GM21576 (cell line): ENCODE data around the gene POU2F1.
A peak's percentile ranks its signal among the peaks of the same experiment; 100 is the strongest.
"Not testable (repeated sequence)": the region's sequence is repeated elsewhere in the genome, so short reads cannot be mapped to it uniquely, and the experiment has no call there.

Experiments
- ATAC-seq: cut with Tn5 transposase; IDR thresholded peaks from one replicate; pipeline ENCODE4 v1.9.1; 2021; ENCODE audit warnings: mild to moderate bottlenecking, moderate library complexity; ENCODE audit not compliant: unreplicated experiment

Gene POU2F1

DNA sequence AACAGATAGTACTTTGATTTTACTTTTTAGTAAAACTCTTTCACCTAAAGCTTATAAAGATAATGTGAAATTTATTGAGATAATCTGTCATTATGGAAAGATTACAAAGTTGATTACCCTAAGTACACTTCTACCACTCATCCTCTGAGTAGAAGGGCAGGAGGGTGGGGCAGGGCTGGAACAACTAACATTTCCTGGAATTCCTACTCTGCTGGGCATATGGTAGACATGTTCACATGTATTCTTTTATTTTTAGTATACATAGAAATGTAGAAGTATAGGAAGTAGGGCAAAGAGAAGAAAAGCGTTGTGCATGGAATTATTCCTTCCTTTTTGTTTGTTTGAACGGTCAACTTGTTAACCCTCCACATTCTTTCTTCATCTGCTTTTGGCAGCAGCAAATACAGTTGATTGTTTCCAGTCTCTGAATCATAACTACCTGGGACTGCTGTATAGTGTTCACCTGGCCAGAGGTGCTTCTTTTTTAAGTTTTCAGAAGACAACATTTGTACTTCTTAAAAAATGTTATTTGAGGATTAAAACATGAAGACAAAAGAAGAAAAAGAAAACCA lies 85.1 kb downstream of the POU2F1 start:
- no peak for ATAC-seq

DNA sequence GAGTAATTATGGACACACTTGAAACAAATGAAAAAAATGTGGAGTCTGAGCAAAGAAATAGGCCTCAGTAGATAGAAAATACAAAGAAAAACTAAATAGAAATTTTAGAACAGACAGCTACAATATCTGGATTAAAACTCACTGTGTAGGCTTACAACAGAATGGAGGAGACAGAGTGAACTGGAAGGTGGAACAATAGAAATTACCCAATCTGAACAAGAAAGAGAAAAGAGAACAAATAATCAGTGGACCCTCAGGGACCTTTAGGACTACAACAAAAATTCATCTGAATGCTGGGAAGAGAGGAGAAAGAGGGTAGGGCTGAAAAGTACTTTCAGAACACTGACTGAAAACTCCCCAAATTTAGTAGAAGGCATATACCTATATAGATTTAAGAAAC lies 90.0 kb downstream of the POU2F1 start:
- no peak for ATAC-seq

DNA sequence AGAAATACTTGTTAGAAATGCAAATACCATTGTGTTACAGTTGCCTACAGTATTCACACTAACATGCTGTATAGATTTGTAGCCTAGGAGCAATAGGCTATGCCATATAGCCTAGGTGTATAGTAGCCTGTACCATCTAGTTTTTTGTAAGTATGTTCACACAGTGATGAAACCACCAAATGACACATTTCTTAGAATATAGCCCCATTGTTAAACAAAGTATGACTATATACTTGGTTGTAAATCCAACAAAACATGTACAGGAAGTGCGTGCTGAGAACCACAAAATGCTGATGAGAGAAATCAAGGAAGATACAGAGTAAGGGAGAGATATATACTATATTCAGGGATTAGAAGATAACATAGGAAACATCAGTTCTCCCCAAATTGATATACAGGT lies 92.2 kb downstream of the POU2F1 start:
- ATAC-seq = no peak

DNA sequence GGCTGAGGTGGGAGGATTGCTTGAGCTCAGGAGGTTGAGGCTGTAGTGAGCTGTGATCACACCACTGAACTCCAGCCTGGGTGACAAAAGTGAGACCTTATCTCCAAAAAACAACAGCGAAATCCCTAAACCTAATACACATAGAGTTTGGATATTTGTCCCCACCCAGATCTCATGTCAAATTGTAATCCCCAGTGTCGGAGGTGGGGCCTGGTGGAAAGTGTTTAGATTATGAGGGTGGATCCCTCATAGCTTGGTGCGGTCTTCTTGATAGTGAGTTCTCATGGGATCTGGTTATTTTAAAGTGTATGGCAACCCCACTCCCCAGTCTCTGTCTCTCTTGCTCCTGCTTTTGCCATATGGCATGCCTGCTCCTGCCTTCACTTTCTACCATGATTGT lies 94.0 kb downstream of the POU2F1 start:
- ATAC-seq = no peak

DNA sequence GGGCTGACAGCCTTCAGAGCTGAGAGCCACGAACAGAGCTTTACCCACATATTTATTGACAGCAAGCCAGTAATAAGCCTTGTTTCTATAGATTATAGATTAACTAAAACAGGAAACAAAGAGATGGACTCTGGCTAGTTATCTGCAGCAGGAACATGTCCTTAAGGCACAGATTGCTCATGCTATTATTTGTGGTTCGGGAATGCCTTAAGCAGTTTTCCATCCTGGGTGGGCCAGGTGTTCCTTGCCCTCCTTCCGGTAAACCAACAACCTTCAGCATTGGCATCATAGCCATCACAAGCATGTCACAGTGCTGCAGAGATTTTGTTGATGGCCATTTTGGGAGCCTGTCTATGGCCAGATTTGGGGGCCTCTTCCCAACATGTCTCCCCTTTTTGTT lies 96.8 kb downstream of the POU2F1 start:
- ATAC-seq = no peak

DNA sequence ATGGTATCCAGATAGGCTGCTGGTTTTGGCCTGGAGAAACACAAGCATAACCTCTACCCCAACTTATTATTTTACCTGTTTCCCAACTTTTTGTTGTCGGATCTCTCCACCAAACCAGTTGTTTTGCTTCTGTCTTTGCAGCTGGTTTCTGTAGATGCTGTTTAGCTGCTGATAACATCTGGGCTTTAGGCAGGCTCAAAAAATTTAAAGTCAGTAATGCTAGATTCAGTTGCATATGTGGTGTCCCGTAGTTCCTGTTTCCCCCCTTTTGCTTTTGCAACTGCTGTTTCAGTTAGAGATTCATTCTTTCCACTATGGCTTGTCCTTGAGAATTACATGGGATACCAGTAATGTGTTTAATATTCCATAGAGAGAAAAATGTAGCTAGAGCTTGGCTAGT lies 98.5 kb downstream of the POU2F1 start:
- not testable (repeated sequence) for ATAC-seq

DNA sequence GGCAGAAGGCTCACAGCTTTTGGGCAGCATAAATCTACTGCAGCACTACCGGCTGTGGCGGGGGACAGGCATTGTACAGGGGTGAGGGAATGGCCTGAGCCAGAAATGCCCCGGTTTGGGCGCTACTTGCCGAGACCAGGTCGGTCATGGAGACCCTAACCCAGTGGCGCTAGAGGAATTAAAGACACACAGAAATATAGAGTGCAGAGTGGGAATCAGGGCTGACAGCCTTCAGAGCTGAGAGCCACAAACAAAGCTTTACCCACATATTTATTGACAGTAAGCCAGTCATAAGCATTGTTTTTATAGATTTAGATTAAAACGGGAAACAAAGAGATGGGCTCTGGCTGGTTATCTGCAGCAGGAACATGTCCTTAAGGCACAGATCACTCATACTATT lies 101.8 kb downstream of the POU2F1 start:
- ATAC-seq = no peak

DNA sequence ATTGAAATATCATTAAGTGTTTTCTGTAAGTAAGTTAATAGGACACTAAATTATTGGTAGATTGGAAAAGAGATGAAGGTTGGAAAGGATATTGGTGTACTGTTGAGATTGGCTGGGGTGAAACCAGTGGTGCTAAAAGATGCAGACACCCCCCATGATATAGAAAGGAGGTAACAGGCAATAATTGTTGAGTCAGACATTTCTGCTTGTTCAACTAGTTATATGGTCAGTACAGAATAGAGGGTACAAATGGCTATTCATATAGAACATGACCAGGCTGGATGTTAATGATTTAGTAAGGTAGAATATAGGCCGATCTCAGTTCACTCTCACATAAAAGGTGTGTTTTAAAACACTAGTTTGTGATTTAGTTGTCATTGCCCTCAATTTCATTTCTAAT lies 104.5 kb downstream of the POU2F1 start:
- ATAC-seq = no peak

DNA sequence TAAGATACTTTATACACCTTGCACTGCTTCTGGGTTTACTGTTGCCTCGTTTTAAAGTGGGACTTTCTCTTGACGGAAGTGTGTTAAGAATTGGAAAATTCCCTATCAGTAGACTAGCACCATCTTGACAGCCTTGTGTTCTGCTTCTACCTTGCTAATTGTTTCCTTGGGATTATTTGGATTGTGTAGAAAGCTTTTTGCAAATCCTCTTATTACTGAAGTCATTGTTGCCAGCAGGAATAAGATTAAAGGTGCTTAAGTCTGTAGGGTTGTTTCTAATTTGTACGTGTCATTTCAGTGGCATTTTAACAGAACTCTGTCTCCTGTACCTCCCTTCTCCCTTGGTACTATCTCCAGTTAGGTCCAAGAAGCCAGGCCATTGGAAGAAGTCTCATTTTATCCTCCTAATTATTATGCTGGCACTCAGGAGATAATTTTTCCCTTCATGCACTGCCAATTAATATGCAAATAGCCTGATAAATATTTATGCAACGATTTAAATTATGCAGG lies 107.7 kb downstream of the POU2F1 start:
- peak; percentile 0 for ATAC-seq

DNA sequence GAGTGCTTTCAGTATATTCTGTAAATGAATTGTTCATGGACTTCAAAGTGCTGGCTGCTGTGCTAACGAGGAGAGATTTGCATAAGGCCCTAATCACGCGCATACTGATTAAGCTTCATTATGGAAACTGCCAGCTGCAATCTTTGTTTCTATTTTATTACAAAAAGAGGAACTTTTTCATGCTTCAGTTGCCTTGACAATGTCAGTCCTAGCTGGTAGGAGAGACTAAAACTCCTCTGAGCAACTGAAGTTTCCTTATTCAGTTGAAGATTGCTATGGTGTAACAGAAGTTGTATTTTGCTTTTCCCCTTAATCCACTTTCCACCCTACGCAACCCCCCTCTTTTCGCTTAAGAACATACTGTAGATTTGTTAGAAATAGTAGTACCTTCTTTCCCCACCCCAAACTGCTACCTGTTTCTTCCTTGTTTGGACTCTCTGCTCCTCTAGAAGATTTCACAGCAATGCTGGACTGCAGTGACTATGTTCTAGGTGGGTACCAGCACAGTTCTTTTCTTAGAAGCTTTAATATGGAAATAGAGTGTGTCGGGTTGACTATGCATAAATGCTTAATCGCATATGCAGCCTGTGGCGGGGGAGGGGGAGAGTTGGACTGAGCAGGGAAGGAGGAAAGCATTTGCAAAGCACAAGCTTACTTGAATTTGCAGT lies 108.3 kb downstream of the POU2F1 start:
- ATAC-seq = peak; percentile 63

DNA sequence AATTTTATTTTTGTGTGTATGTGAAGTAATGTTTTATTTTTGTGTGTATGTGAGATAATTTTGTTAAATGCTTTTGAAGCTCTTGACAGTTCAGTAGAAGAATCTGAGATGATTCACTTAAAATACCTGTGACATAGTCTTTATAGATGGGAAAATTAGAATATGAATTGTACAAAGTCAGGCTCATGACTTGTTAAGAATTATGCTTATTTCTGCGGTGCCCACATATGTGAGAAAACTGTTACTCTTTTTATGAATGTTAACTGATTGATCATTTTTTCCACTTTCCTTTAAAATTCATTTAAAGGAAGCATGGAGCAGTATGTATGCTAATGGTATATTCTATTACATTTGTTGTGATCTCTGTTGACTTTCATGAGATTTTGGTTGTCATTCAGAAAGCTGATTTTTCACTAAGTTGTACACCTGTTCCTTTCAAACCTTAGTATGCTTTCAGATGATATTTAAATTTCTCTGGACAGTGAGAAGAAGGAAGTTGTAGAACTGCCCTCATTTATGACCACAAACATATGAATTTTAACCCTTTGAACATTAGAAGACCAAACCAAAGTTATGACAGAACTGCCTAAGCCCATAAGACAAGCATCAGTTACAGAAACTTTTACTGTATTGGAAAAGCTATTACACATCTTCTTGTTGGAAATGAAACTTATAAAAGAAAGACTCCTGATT lies 110.1 kb downstream of the POU2F1 start:
- ATAC-seq = peak; percentile 29

DNA sequence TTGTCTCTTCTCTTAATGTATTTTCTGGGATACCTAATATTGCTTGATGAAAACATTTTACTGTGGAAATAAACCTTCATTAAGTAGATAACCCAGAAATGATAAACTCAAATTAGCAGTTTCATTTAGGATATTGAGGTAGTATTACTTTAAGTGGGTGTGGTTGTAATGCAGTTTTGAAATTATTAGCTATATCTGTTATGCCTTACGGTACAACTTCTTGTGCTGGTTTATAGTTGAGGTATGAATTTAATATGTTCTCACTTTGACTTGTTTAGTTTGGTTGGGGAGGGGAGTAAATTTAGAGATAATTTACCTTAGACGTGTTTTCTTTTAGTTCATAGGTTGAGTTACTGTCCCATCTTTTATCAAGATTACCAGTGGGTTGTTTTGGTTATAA lies 111.0 kb downstream of the POU2F1 start:
- ATAC-seq = no peak

DNA sequence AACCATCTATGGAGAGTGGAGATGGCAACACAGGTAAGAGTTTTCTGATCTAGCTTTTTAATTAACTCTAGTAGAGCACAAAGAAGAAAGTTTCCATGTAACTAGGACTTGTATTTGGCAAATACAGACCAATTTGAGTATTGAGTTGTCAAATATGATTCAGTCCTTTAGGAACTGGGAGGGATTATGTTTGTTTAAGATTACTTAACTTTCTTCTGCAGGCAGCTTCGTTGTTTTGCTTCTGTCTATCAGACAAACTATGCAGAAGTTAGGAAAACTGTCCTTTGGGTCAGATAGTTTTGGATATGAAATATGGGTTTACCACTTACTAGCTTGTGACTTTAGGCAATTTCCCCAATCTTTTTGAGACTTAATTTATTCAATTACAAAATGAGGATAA lies 111.8 kb downstream of the POU2F1 start:
- ATAC-seq = no peak

DNA sequence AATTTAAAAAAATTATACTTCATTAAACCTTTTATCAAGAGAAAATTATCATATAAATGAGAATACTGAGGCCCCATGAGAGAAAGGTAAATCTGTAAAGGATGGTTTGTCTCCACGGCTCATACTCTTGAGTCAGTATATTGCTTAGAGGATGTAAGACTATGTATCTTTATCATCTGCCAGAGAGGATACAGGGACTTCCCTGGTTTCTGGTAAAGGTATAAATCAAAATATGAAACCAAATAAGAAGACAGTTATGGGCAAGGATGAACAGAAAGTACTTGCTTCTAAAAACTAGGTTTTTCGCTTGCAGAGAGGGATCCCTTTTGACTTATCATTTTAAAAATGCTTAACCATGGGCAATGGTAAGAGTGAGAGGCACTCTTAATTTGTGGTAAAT lies 112.4 kb downstream of the POU2F1 start:
- ATAC-seq = no peak

DNA sequence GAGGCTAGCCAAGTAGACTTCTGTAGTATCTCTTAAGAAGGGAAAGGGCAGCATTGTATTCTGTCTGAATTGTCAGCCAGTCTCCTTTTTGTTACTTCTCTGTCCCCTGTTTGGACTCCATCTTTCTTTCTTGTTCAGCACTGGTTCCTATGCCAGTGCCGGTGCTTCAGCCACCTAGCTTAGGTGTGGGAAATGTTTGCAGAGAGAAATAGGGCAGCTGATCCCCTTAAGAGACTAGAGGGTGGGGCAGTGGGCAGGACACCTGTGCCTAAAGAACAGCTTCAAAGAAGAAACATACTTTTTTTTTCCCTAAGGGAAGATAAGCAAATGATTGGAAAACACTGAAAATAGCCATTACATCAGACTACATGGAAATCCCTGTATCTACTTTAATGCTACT lies 113.0 kb downstream of the POU2F1 start:
- no peak for ATAC-seq

DNA sequence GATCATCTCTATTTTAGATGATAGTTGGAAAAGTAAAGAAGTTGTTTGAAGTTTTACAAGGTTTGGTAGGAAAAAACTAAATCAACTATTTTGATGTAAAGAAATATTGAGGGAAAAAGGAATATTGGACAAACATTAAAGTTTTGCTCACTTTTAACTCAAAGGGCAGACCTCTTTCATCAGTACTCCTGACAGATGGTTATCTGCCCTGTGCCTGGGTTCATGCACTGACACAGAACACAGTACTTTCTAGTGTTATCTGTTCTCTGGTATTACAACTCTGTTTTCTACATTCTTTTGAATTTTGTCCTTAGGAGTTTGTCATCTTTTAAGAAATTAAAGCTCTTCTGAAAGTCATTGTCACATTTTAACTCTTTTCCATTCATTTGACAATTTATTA lies 118.7 kb downstream of the POU2F1 start:
- no peak for ATAC-seq

DNA sequence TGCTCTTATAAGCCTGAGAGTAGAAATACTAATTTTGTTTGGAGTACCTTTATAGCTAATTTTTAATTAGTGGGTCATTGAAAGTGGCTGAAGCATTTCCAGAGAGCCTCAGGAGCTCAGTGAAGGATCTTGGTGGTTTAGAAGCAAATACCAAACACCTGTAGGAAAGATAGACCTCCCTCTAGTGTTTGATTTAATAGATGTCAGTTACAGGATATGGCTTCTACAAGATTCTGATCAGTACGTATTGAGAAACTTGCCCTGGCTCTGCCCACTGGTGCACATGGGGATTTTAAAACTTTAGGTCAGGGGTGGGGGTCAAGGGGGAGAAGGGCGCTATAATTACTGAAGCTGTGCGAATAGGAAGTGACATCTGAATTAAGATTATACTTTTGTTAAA lies 122.2 kb downstream of the POU2F1 start:
- peak; percentile 63 for ATAC-seq

DNA sequence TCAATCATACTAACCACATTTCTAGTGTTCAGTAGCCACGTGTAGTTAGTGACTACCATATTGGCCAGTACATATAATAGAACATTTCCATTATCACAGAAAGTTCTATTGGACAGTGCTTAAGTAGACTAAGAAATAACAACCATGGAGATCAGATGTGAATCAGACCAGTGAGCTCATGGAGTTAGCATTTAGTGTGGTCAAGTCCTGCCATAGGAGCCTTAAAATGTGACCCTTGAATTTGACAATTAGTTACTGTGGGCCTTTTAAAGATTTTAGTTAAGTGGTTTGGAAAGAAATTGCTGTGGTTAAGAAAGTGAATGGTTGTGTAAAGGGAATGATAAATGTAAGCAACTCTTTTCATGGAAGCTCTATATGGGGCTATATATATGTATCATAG lies 123.4 kb downstream of the POU2F1 start:
- ATAC-seq = no peak

DNA sequence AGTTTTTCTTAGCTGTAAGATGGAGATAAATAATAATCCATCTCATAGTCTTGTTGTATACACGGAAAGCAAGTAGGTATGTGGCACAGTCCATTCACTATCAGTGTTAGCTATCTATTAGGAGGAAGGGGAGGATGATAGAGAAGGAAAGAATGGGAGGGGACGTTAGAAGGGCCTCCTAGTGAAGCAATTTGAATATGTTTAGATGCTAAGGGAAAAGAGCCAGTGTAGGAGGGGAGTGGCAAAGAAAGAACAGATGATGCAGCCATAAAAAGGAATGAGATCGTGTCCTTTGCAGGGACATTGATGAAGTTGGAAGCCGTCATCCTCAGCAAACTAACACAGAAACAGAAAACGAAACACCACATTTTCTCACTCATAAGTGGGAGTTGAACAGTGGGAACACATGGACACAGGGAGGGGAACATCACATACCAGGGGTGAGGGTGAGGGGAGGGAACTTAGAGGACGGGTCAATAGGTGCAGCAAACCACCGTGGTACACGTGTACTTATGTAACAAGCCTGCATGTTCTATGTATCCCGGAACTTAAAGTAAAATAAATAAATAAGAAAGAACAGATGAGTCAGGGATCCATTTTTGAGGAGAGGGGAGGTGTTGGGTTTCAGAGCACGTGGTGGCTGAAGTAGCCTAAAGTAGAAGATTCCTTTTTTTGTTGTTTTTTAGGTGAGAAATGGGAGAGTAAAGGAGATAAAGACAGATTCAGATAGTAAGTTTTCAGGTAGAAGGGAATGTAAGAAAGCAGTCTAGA lies 124.1 kb downstream of the POU2F1 start:
- no peak for ATAC-seq

DNA sequence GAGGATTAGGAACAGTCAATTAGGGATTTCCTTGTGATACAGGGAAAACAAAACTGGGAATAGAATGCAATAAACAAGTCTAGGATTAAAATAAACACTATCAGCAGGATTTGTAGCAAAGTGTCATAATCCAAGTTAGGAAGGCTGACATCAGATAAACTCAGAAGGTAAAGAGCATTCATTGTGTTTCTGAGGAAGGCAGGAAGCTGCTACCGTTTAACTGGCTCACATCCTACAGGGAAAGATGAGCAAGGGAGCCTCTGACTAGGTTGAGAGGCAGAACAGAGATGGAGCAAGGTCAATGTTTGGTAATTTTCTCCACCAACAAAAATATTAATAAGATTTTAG lies 124.7 kb downstream of the POU2F1 start:
- no peak for ATAC-seq

DNA sequence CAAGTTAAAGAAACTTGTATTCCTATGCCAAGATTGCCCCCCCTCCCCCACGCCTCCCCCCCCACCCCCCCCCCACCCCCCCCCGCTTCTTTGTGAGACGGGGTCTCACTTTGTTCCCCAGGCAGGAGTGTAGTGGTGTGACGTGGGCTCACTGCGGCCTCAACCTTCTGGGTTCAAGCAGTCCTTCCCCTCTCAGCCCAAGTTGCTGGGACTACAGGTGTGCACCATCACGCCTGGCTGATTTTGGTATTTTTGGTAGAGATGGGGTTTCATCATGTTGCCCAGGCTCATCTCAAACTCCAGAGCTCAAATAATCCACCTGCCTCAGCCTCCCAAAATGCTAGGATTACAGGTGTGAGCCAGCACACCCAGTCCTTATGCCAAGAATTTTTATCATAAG lies 136.6 kb downstream of the POU2F1 start:
- ATAC-seq = no peak

DNA sequence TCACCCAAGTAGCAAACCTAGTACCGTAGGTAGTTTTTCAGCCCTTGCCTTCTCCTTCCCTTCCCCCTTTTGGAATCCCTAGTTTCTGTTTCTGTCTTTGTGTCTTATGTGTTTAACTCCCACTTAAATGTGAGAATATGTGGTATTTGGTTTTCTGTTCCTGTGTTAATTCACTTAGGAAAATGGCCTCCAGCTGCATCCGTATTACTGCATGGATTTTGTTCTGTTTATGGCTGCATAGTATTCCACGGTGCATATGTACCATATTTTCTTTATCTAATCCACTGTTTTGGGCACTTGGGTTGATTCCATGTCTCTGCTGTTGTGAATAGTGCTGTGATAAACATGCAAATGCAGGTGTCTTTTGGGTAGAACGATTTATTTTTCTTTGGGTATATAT lies 138.6 kb downstream of the POU2F1 start:
- ATAC-seq = no peak
